WTC11 (cell line): ENCODE results near the gene RPRD1A. TPM values are rescaled to one million over a fixed set of nuclear protein-coding genes. Genes with fewer than 3 reads are reported as not detected.

Experiments used
- ATAC-seq: fragments of 200-7000 bp; cut with Tn5 transposase; 2 replicates; pipeline ENCODE4 v1.10.0; 2021; ENCODE audit warnings: mild to moderate bottlenecking, moderate library complexity
- CTCF ChIA-PET: fragments of 300-600 bp; sonication (Branson Sonifier 250); formaldehyde crosslinking; loops from one replicate; lab custom pipeline; 2021; ENCODE audit warnings: antibody characterized with exemption; lab: Charles Lee
- POLR2A ChIA-PET: fragments of 350-600 bp; sonication (Branson Sonifier 250); formaldehyde crosslinking; loops from one replicate; lab custom pipeline; 2021; ENCODE audit warnings: antibody characterized with exemption; lab: Charles Lee
- DNase-seq: peaks from one replicate; pipeline ENCODE4 v3.0.0; 2021; ENCODE audit warnings: low spot score
- H3K27ac Mint-ChIP-seq: 2 replicates; pipeline ENCODE4 v1.8.0; 2021; ENCODE audit warnings: mixed read lengths
- H3K27me3 Mint-ChIP-seq: 2 replicates; pipeline ENCODE4 v1.8.0; 2021; ENCODE audit warnings: low read depth, mild to moderate bottlenecking, moderate library complexity, mixed read lengths
- H3K36me3 Mint-ChIP-seq: 2 replicates; pipeline ENCODE4 v1.8.0; 2021; ENCODE audit warnings: mixed read lengths
- H3K4me1 Mint-ChIP-seq: 2 replicates; pipeline ENCODE4 v1.8.0; 2022; ENCODE audit warnings: mixed read lengths
- H3K4me3 Mint-ChIP-seq: 2 replicates; pipeline ENCODE4 v1.8.0; 2021; ENCODE audit warnings: mild to moderate bottlenecking, moderate library complexity, mixed read lengths
- H3K9me3 Mint-ChIP-seq: 2 replicates; pipeline ENCODE4 v1.8.0; 2021; ENCODE audit warnings: mixed read lengths
- ESRRA ChIP-seq: sonication (generic); formaldehyde crosslinking; IDR thresholded peaks from 2 replicates; pipeline ENCODE4 v1.8.1; 2022; ENCODE audit warnings: mild to moderate bottlenecking, missing genetic modification reagents, borderline replicate concordance
- GABPB1 ChIP-seq: sonication (generic); formaldehyde crosslinking; IDR thresholded peaks from 2 replicates; pipeline ENCODE4 v1.8.1; 2023; ENCODE audit warnings: mild to moderate bottlenecking, missing genetic modification reagents
- GRHL2 ChIP-seq: fragments of 250-450 bp; sonication (Bioruptor Pico); IDR thresholded peaks from 2 replicates; pipeline ENCODE4 v1.8.0; 2022; ENCODE audit warnings: mild to moderate bottlenecking, moderate library complexity; ENCODE audit not compliant: insufficient replicate concordance, severe bottlenecking
- GTF2I ChIP-seq: fragments of 250-450 bp; sonication (Bioruptor Pico); conservative IDR thresholded peaks from 2 replicates; pipeline ENCODE4 v1.4.0; 2021; ENCODE audit warnings: mild to moderate bottlenecking
- JUN ChIP-seq: sonication (generic); formaldehyde crosslinking; IDR thresholded peaks from 2 replicates; pipeline ENCODE4 v1.8.0; 2023; ENCODE audit warnings: mild to moderate bottlenecking, missing genetic modification reagents
- MLX ChIP-seq: sonication (generic); formaldehyde crosslinking; IDR thresholded peaks from 2 replicates; pipeline ENCODE4 v1.8.1; 2023; ENCODE audit warnings: mild to moderate bottlenecking, missing genetic modification reagents, moderate library complexity
- NFE2L1 ChIP-seq: sonication (generic); formaldehyde crosslinking; IDR thresholded peaks from 2 replicates; pipeline ENCODE4 v1.8.1; 2023; ENCODE audit warnings: missing genetic modification reagents
- NR2C2 ChIP-seq: sonication (generic); formaldehyde crosslinking; IDR thresholded peaks from 2 replicates; pipeline ENCODE4 v1.8.0; 2022; ENCODE audit warnings: mild to moderate bottlenecking, missing genetic modification reagents
- OVOL2 ChIP-seq: fragments of 250-450 bp; sonication (Bioruptor Pico); IDR thresholded peaks from 2 replicates; pipeline ENCODE4 v1.9.0; 2021; ENCODE audit warnings: mild to moderate bottlenecking, borderline replicate concordance
- SP1 ChIP-seq: sonication (generic); formaldehyde crosslinking; conservative IDR thresholded peaks from 2 replicates; pipeline ENCODE4 v1.8.1; 2022; ENCODE audit warnings: missing genetic modification reagents
- TCF7 ChIP-seq: sonication (generic); formaldehyde crosslinking; IDR thresholded peaks from 2 replicates; pipeline ENCODE4 v1.8.0; 2022; ENCODE audit warnings: mild to moderate bottlenecking, low read depth, missing genetic modification reagents, moderate library complexity
- TEAD4 ChIP-seq: sonication (generic); formaldehyde crosslinking; IDR thresholded peaks from 2 replicates; pipeline ENCODE4 v1.8.0; 2022; ENCODE audit warnings: mild to moderate bottlenecking, missing genetic modification reagents
- ZNF121 ChIP-seq: sonication (generic); formaldehyde crosslinking; IDR thresholded peaks from 2 replicates; pipeline ENCODE4 v1.8.0; 2023; ENCODE audit warnings: missing genetic modification reagents
- ZNF138 ChIP-seq: sonication (generic); formaldehyde crosslinking; conservative IDR thresholded peaks from 2 replicates; pipeline ENCODE4 v1.8.1; 2022; ENCODE audit warnings: mild to moderate bottlenecking, moderate library complexity, missing genetic modification reagents
- ZNF317 ChIP-seq: sonication (generic); formaldehyde crosslinking; IDR thresholded peaks from 2 replicates; pipeline ENCODE4 v1.8.1; 2023; ENCODE audit warnings: low read depth, mild to moderate bottlenecking, moderate library complexity, missing genetic modification reagents, borderline replicate concordance
- total RNA-seq: library from RNA; stranded (reverse); gene quantifications from 3 replicates; pipeline ENCODE4 v1.2.3, GENCODE V29; 2021
- TF ChIP-seq, protein P1 (sequence below): sonication (generic); formaldehyde crosslinking; IDR thresholded peaks from 2 replicates; pipeline ENCODE4 v1.8.0; 2022; ENCODE audit warnings: missing genetic modification reagents
- TF ChIP-seq, protein P2 (sequence below): sonication (generic); formaldehyde crosslinking; IDR thresholded peaks from 2 replicates; pipeline ENCODE4 v1.8.0; 2023; ENCODE audit warnings: missing genetic modification reagents
- TF ChIP-seq, protein P3 (sequence below): sonication (generic); formaldehyde crosslinking; IDR thresholded peaks from 2 replicates; pipeline ENCODE4 v1.8.1; 2023; ENCODE audit warnings: mild to moderate bottlenecking, missing genetic modification reagents, borderline replicate concordance
- TF ChIP-seq, protein P4 (sequence below): sonication (generic); formaldehyde crosslinking; IDR thresholded peaks from 2 replicates; pipeline ENCODE4 v1.8.1; 2022; ENCODE audit warnings: low read depth, missing genetic modification reagents, borderline replicate concordance

Gene RPRD1A
- total RNA-seq, 1 experiment from 2014 or later, result 115 TPM

DNA sequence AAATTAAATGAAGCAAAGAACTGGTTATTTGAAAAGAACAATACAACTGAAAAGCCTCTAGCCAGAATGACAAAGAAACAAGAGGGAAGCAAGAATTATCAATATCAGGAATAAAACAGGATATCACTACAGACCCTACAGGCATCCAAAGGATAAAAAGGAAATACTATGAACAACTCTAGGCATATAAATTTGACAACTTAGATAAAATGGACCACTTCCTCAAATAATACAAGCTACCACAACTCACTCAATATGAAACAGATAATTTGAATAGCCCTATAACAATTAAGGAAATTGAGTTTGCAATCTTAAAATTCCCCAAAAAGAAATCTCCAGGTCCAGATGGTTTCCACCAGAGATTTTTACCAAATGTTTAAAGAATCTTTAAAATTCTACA lies 19.8 kb downstream of the RPRD1A start (continued):
- TF ChIP-seq OVOL2 (CRISPR knock-in tag) (no peak), MLX (CRISPR knock-in tag) (no peak)

DNA sequence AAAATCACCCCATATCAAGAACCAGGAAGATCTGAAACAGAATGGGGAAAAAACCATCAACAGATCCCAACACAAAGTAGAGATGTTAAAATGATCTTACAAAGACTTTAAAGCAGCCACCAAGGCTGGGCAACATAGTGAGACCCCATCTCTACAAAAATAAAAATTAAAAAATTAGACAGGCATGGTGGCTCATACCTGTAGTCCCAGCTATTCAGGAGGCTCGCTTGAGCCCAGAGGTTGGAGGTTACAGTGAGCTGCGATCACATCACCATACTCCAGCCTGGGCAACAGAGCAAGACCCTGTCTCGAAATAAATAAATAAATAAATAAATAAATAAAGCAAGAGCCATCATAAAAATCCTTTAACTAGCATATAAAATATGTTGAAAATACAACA lies 20.5 kb downstream of the RPRD1A start:
- no peak for ATAC-seq
- POLR2A ChIA-PET, result no interaction called here
- no peak for DNase-seq
- peaks cover 12% of the 10 kb centered on the region for H3K9me3 Mint-ChIP-seq
- peak overlapping the region; percentile 64; the same call in 1 of the 2 replicates for H3K27ac Mint-ChIP-seq
- no peak overlapping the region for H3K4me3 Mint-ChIP-seq
- H3K36me3 Mint-ChIP-seq, result peaks cover 11% of the 10 kb centered on the region
- no peaks in the 10 kb centered on the region for H3K27me3 Mint-ChIP-seq
- peaks cover 61% of the 10 kb centered on the region for H3K4me1 Mint-ChIP-seq
- CTCF ChIA-PET, result no interaction called here
- TF ChIP-seq GTF2I (CRISPR knock-in tag) (peak; percentile 75), ZNF121 (CRISPR knock-in tag) (peak; percentile 80; the same call in 1 of the 2 replicates), TEAD4 (CRISPR knock-in tag) (no peak)

DNA sequence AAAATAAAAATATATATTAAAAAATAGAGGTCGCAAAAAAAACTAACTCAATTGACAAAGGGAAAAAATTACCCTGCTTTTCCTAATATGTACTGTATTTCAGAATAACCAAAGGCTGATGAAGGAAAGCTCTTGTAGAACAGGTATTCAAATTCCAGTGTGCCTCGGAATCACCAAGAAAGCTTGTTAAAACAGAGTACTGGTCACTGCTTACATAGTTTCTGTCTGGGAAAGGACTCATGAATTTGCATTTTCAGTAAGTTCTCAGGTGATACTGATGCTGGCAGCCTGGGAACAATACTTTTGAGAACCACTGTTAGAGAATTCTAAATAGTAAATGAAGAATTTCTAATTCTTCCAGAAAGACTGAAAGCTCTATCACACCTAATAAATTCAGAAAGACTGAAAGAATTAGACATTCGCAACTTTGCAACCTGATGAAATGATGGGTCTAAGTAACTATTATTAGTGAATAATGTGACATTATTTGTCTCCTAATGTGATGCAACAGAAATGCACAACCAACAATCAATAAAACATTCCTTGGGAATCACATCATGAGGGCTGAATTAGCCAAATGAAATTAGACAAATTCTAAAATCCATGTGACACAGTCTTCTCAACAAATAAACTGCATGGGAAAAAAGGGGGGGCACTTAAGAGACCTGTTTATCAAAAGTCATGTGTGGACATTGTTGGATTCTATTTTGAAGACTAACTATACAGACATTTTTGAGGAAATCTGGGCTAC lies 21.9 kb downstream of the RPRD1A start:
- ATAC-seq, result no peak
- TF ChIP-seq GRHL2 (CRISPR knock-in tag) (no peak), NFE2L1 (CRISPR knock-in tag) (no peak), ZNF317 (CRISPR knock-in tag) (no peak), SP1 (CRISPR knock-in tag) (no peak), JUN (CRISPR knock-in tag) (no peak)
- TF ChIP-seq, protein P1, sequence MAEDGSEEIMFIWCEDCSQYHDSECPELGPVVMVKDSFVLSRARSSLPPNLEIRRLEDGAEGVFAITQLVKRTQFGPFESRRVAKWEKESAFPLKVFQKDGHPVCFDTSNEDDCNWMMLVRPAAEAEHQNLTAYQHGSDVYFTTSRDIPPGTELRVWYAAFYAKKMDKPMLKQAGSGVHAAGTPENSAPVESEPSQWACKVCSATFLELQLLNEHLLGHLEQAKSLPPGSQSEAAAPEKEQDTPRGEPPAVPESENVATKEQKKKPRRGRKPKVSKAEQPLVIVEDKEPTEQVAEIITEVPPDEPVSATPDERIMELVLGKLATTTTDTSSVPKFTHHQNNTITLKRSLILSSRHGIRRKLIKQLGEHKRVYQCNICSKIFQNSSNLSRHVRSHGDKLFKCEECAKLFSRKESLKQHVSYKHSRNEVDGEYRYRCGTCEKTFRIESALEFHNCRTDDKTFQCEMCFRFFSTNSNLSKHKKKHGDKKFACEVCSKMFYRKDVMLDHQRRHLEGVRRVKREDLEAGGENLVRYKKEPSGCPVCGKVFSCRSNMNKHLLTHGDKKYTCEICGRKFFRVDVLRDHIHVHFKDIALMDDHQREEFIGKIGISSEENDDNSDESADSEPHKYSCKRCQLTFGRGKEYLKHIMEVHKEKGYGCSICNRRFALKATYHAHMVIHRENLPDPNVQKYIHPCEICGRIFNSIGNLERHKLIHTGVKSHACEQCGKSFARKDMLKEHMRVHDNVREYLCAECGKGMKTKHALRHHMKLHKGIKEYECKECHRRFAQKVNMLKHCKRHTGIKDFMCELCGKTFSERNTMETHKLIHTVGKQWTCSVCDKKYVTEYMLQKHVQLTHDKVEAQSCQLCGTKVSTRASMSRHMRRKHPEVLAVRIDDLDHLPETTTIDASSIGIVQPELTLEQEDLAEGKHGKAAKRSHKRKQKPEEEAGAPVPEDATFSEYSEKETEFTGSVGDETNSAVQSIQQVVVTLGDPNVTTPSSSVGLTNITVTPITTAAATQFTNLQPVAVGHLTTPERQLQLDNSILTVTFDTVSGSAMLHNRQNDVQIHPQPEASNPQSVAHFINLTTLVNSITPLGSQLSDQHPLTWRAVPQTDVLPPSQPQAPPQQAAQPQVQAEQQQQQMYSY, result no peak
- TF ChIP-seq, protein P2, sequence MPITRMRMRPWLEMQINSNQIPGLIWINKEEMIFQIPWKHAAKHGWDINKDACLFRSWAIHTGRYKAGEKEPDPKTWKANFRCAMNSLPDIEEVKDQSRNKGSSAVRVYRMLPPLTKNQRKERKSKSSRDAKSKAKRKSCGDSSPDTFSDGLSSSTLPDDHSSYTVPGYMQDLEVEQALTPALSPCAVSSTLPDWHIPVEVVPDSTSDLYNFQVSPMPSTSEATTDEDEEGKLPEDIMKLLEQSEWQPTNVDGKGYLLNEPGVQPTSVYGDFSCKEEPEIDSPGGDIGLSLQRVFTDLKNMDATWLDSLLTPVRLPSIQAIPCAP, result no peak
- Mint-ChIP-seq H3K27me3 (no peaks in the 10 kb centered on the region), H3K4me1 (peaks cover 55% of the 10 kb centered on the region), H3K4me3 (no peak overlapping the region), H3K36me3 (peaks cover 16% of the 10 kb centered on the region), H3K27ac (peak overlapping the region; percentile 96), H3K9me3 (peaks cover 17% of the 10 kb centered on the region)
- no peak for DNase-seq
- ChIA-PET POLR2A (no interaction called here), CTCF (interaction anchor here (1.0 kb wide), 1 partner anchor 144 kb away, joined by 3 read pairs; no protein-coding TSS in a partner anchor)

DNA sequence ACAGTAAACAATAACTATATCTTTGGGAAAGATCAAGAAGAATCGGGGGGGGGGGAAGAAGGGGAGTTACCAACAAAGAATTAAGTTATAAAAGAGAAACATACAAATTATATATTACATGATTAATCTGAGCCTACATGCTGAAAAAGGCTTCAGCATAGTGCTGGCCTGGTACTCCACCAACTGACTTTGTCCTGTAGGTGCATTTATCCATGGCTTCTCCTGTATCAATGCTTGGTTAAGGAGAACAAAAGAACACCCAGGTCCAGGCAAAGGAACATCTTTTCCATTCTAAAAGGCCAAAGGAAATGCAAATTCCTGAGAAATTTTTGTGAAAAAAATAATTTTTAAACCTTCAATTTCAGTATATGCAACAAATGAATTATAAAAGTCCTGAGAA lies 24.2 kb downstream of the RPRD1A start:
- DNase-seq (no peak), ATAC-seq (peak; percentile 57; the same call in 1 of the 2 replicates)
- Mint-ChIP-seq H3K27me3 (no peaks in the 10 kb centered on the region), H3K9me3 (peaks cover 35% of the 10 kb centered on the region), H3K36me3 (peaks cover 36% of the 10 kb centered on the region), H3K4me3 (no peak overlapping the region), H3K4me1 (peaks cover 45% of the 10 kb centered on the region), H3K27ac (no peak overlapping the region)
- CTCF ChIA-PET, result no interaction called here
- POLR2A ChIA-PET, result no interaction called here
- TF ChIP-seq ZNF138 (no peak), NR2C2 (CRISPR knock-in tag) (no peak), ESRRA (CRISPR knock-in tag) (no peak), MLX (CRISPR knock-in tag) (no peak), TCF7 (no peak), GABPB1 (CRISPR knock-in tag) (no peak)
- TF ChIP-seq, protein P3, sequence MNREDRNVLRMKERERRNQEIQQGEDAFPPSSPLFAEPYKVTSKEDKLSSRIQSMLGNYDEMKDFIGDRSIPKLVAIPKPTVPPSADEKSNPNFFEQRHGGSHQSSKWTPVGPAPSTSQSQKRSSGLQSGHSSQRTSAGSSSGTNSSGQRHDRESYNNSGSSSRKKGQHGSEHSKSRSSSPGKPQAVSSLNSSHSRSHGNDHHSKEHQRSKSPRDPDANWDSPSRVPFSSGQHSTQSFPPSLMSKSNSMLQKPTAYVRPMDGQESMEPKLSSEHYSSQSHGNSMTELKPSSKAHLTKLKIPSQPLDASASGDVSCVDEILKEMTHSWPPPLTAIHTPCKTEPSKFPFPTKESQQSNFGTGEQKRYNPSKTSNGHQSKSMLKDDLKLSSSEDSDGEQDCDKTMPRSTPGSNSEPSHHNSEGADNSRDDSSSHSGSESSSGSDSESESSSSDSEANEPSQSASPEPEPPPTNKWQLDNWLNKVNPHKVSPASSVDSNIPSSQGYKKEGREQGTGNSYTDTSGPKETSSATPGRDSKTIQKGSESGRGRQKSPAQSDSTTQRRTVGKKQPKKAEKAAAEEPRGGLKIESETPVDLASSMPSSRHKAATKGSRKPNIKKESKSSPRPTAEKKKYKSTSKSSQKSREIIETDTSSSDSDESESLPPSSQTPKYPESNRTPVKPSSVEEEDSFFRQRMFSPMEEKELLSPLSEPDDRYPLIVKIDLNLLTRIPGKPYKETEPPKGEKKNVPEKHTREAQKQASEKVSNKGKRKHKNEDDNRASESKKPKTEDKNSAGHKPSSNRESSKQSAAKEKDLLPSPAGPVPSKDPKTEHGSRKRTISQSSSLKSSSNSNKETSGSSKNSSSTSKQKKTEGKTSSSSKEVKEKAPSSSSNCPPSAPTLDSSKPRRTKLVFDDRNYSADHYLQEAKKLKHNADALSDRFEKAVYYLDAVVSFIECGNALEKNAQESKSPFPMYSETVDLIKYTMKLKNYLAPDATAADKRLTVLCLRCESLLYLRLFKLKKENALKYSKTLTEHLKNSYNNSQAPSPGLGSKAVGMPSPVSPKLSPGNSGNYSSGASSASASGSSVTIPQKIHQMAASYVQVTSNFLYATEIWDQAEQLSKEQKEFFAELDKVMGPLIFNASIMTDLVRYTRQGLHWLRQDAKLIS (CRISPR knock-in tag), result no peak
- TF ChIP-seq, protein P4, sequence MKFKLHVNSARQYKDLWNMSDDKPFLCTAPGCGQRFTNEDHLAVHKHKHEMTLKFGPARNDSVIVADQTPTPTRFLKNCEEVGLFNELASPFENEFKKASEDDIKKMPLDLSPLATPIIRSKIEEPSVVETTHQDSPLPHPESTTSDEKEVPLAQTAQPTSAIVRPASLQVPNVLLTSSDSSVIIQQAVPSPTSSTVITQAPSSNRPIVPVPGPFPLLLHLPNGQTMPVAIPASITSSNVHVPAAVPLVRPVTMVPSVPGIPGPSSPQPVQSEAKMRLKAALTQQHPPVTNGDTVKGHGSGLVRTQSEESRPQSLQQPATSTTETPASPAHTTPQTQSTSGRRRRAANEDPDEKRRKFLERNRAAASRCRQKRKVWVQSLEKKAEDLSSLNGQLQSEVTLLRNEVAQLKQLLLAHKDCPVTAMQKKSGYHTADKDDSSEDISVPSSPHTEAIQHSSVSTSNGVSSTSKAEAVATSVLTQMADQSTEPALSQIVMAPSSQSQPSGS (CRISPR knock-in tag), result no peak
